ENCODE results near the gene P2RX2. TPM values are rescaled to one million over a fixed set of nuclear protein-coding genes. Genes with fewer than 3 reads are reported as not detected.

Gene P2RX2
- total RNA-seq, 5 donors from 2014 or later (not counting 1 experiment from before 2014, with no cell fraction given) = not detected

DNA sequence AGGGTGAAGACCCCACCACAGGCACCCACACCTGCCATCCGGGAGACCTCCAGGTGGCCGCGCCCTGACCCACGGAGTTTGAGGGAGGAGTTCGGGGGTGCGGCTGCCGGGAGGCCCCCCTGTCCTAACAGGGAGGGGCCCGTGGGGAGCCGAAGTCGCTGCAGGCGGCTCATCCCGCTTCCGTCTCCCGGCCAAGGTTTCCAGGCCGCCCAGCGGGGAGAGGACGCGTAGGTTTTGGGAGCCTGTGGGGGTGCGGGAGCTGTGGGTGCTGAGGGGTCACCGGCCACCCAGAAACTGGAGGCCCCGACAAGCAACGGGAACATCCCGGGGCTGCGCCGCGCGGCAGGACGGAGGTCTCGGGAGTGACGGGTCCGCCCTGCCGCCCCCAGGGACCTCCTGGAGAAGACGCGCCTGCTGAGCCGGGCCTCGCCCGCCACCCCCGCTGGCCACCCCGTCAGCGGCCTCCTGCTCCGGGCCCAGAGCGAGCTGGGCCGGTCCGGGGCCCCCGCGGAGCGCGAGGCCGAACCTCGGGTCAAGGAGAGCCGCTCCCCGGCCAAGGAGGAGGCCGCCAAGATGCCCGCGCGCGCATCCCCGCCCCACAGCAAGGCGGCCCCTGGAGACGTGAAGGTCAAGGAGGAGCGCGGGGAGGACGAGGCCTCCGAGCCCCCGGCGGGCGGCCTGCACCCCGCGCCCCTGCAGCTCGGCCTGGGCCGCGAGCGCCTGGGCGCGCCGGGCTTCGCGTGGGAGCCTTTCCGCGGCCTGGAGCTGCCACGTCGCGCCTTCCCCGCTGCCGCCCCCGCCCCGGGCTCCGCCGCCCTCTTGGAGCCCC lies 35.8 kb upstream of the P2RX2 start:
- peaks cover 10 to 21% of the 10 kb centered on the region in 2 donors for H3K36me3 ChIP-seq (ENCODE audit: control insufficient read depth in 2 of 2, extremely low read depth in 1 of 2, insufficient read depth in 1 of 2, low read length in 1 of 2)

DNA sequence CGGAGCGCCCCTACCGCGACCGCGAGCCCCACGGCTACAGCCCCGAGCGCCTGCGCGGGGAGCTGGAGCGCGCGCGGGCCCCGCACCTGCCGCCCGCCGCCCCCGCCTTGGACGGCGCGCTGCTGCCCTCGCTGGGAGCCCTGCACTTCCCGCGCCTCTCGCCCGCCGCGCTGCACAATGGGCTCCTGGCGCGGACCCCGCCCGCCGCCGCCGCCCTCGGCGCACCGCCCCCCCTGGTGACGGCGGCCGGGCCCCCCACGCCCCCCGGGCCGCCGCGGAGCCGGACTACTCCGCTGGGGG lies 35.2 kb upstream of the P2RX2 start:
- H3K9me3 ChIP-seq = no peaks in the 10 kb centered on the region
- no peak overlapping the region for H3K4me3 ChIP-seq (ENCODE audit: control insufficient read depth in 1 of 2, extremely low read depth in 1 of 2, low read length in 1 of 2)
- H3K4me1 ChIP-seq (ENCODE audit: control insufficient read depth in 1 of 2, extremely low read depth in 1 of 2, insufficient read depth in 2 of 2, low read length in 2 of 2) = no peaks in the 10 kb centered on the region
- no peak overlapping the region for H3K27ac ChIP-seq (ENCODE audit: low read length)
- ChIA-PET CTCF (no interaction called here), POLR2A (no interaction called here)
- H3K36me3 ChIP-seq (ENCODE audit: control insufficient read depth in 2 of 2, extremely low read depth in 1 of 2, insufficient read depth in 1 of 2, low read length in 1 of 2) = peaks cover 8 to 21% of the 10 kb centered on the region in 2 donors
- no peaks in the 10 kb centered on the region for H3K9me3 Mint-ChIP-seq
- no peaks in the 10 kb centered on the region for H3K4me1 Mint-ChIP-seq
- peaks cover 10% of the 10 kb centered on the region for H3K36me3 Mint-ChIP-seq
- no peaks in the 10 kb centered on the region for H3K27me3 ChIP-seq (replicated peaks in 1 of 2; ENCODE audit: control insufficient read depth in 2 of 2, extremely low read depth in 1 of 2, insufficient read depth in 2 of 2, low read length in 1 of 2)
- no peak overlapping the region for H3K4me3 Mint-ChIP-seq
- H3K27ac Mint-ChIP-seq = no peak overlapping the region
- H3K27me3 Mint-ChIP-seq = no peaks in the 10 kb centered on the region
- 97% methylated on average over 36 of the region's 50 CpGs for WGBS (ENCODE audit: insufficient coverage)
- ATAC-seq (replicated peaks in 1 of 4) = no peak
- DNase-seq = no peak

More for the DNA sequence above, 35.8 kb upstream of the P2RX2 start:
- no peaks in the 10 kb centered on the region for H3K4me1 Mint-ChIP-seq
- DNase-seq (no peak), ATAC-seq (replicated peaks in 1 of 4) (no peak)
- WGBS (ENCODE audit: insufficient coverage) = 98% methylated on average over 79 of the region's 89 CpGs
- no peaks in the 10 kb centered on the region for H3K9me3 Mint-ChIP-seq
- Histone ChIP-seq H3K27me3 (replicated peaks in 1 of 2; ENCODE audit: control insufficient read depth in 2 of 2, extremely low read depth in 1 of 2, insufficient read depth in 2 of 2, low read length in 1 of 2) (no peaks in the 10 kb centered on the region), H3K4me3 (ENCODE audit: control insufficient read depth in 1 of 2, extremely low read depth in 1 of 2, low read length in 1 of 2) (no peak overlapping the region), H3K9me3 (no peaks in the 10 kb centered on the region), H3K4me1 (ENCODE audit: control insufficient read depth in 1 of 2, extremely low read depth in 1 of 2, insufficient read depth in 2 of 2, low read length in 2 of 2) (no peaks in the 10 kb centered on the region), H3K27ac (ENCODE audit: low read length) (no peak overlapping the region)
- H3K27ac Mint-ChIP-seq = no peak overlapping the region
- H3K36me3 Mint-ChIP-seq = peaks cover 14% of the 10 kb centered on the region
- POLR2A ChIA-PET = no interaction called here
- H3K27me3 Mint-ChIP-seq = no peaks in the 10 kb centered on the region
- H3K4me3 Mint-ChIP-seq = no peak overlapping the region
- CTCF ChIA-PET = no interaction called here

DNA sequence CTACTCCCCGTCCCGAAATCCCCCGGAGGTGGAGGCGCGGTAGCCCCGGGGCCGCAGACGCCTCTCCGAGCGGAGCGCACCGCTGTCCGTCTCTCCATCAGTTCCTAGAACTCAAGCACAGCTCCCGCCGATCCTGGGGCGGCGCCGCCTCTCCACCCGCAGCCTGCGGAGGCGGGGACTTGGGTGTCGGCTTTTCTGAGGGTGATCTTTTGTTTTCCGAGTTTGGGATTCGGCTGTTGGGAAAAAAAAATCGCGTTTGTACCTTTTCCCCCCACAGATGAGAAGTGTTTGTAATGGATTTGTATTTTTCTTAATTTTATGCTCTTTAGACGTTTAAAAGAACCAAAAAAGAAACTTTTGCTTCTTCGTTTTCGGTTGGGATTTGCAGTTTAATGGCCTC lies 34.8 kb upstream of the P2RX2 start:
- ATAC-seq (replicated peaks in 1 of 4) (no peak), DNase-seq (no peak)
- H3K9me3 ChIP-seq = no peaks in the 10 kb centered on the region
- H3K9me3 Mint-ChIP-seq = no peaks in the 10 kb centered on the region
- peaks cover 8 to 21% of the 10 kb centered on the region in 2 donors for H3K36me3 ChIP-seq (ENCODE audit: control insufficient read depth in 2 of 2, extremely low read depth in 1 of 2, insufficient read depth in 1 of 2, low read length in 1 of 2)
- H3K27me3 ChIP-seq (replicated peaks in 1 of 2; ENCODE audit: control insufficient read depth in 2 of 2, extremely low read depth in 1 of 2, insufficient read depth in 2 of 2, low read length in 1 of 2) = peaks cover 0 to 2% of the 10 kb centered on the region in 2 experiments
- no peaks in the 10 kb centered on the region for H3K4me1 Mint-ChIP-seq
- WGBS (ENCODE audit: insufficient coverage) = 97% methylated on average over 18 of the region's 29 CpGs
- H3K36me3 Mint-ChIP-seq = peaks cover 10% of the 10 kb centered on the region
- H3K27me3 Mint-ChIP-seq = no peaks in the 10 kb centered on the region
- no peaks in the 10 kb centered on the region for H3K4me1 ChIP-seq (ENCODE audit: control insufficient read depth in 1 of 2, extremely low read depth in 1 of 2, insufficient read depth in 2 of 2, low read length in 2 of 2)
- H3K4me3 ChIP-seq (ENCODE audit: control insufficient read depth in 1 of 2, extremely low read depth in 1 of 2, low read length in 1 of 2) = no peak overlapping the region
- H3K4me3 Mint-ChIP-seq = no peak overlapping the region
- CTCF ChIA-PET = no interaction called here
- no peak overlapping the region for H3K27ac ChIP-seq (ENCODE audit: low read length)
- H3K27ac Mint-ChIP-seq = no peak overlapping the region
- POLR2A ChIA-PET = no interaction called here

DNA sequence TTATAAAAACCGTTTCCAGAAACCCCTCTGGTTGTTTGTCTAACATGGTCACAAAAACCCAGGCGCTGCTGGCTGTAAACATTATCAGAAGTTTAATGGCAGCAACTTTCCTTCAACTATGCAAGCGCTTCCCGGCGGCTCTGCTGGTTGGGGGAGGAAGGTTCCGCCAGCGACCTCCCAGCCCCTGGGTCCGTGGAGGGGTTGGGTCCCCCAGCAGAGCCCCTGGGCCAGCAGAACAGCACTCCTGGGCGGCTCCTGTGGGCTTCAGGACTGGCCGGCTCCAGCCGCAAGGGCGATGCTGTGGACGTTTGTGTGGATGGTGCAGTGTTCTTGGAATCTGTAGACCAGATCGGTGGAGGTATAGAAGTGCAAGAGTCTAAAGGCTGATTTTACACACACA lies 34.1 kb upstream of the P2RX2 start:
- no peaks in the 10 kb centered on the region for H3K4me1 Mint-ChIP-seq
- ATAC-seq (replicated peaks in 1 of 4) (no peak), DNase-seq (no peak)
- no peak overlapping the region for H3K4me3 ChIP-seq (ENCODE audit: control insufficient read depth in 1 of 2, extremely low read depth in 1 of 2, low read length in 1 of 2)
- H3K27me3 Mint-ChIP-seq = no peaks in the 10 kb centered on the region
- no peak overlapping the region for H3K27ac ChIP-seq (ENCODE audit: low read length)
- H3K27me3 ChIP-seq (replicated peaks in 1 of 2; ENCODE audit: control insufficient read depth in 2 of 2, extremely low read depth in 1 of 2, insufficient read depth in 2 of 2, low read length in 1 of 2) = peaks cover 0 to 7% of the 10 kb centered on the region in 2 experiments
- ChIA-PET CTCF (no interaction called here), POLR2A (no interaction called here)
- peaks cover 8 to 20% of the 10 kb centered on the region in 2 donors for H3K36me3 ChIP-seq (ENCODE audit: control insufficient read depth in 2 of 2, extremely low read depth in 1 of 2, insufficient read depth in 1 of 2, low read length in 1 of 2)
- H3K36me3 Mint-ChIP-seq = peaks cover 7% of the 10 kb centered on the region
- H3K4me3 Mint-ChIP-seq = no peak overlapping the region
- no peaks in the 10 kb centered on the region for H3K9me3 Mint-ChIP-seq
- no peaks in the 10 kb centered on the region for H3K4me1 ChIP-seq (ENCODE audit: control insufficient read depth in 1 of 2, extremely low read depth in 1 of 2, insufficient read depth in 2 of 2, low read length in 2 of 2)
- 90% methylated on average over 3 of the region's 14 CpGs for WGBS (ENCODE audit: insufficient coverage)
- H3K9me3 ChIP-seq = no peaks in the 10 kb centered on the region
- no peak overlapping the region for H3K27ac Mint-ChIP-seq

DNA sequence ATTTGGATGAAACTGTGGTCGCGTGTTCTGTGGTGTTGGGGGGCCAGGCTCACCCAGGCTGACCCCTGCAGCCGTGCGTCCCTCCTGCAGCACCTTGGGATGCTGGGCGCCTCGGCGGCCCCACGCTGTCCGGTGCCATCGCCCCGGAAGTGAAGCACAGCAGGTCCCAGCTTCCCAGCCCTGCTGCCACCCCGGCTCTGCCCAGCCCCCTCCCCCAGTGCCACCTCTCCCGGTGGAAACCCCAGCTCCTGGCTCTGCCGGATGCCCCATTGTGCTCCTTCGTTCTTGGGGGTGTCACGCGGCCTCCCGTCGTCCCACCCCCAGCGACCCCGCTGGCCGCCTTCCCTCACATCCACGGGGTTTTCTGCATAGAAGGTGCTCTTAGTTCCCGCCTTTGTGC lies 33.4 kb upstream of the P2RX2 start:
- Mint-ChIP-seq H3K27me3 (no peaks in the 10 kb centered on the region), H3K27ac (no peak overlapping the region)
- no peak for ATAC-seq (replicated peaks in 1 of 4)

DNA sequence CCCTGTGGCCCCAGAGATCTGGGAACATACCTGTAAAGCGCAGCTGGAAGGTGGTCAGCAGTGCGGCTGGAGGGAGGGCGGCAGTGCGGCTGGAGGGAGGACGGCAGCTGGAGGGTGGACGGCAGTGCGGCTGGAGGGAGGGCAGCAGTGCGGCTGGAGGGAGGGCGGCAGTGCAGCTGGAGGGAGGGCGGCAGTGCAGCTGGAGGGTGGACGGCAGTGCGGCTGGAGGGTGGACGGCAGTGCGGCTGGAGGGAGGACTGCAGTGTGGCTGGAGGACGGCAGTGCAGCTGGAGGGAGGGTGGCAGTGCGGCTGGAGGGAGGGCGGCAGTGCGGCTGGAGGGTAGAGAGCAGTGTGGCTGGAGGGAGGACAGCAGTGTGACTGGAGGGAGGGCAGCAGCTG lies 31.6 kb upstream of the P2RX2 start:
- CTCF ChIA-PET = no interaction called here
- H3K27ac Mint-ChIP-seq = no peak overlapping the region
- no peaks in the 10 kb centered on the region for H3K27me3 Mint-ChIP-seq
- H3K27me3 ChIP-seq (replicated peaks in 1 of 2; ENCODE audit: control insufficient read depth in 2 of 2, extremely low read depth in 1 of 2, insufficient read depth in 2 of 2, low read length in 1 of 2) = peaks cover 0 to 7% of the 10 kb centered on the region in 2 experiments
- no peak overlapping the region for H3K27ac ChIP-seq (ENCODE audit: low read length)
- no peaks in the 10 kb centered on the region for H3K4me1 Mint-ChIP-seq
- ATAC-seq (replicated peaks in 1 of 4) (no peak), DNase-seq (no peak)
- no peaks in the 10 kb centered on the region for H3K9me3 Mint-ChIP-seq
- peaks cover 5 to 8% of the 10 kb centered on the region in 2 donors for H3K36me3 ChIP-seq (ENCODE audit: control insufficient read depth in 2 of 2, extremely low read depth in 1 of 2, insufficient read depth in 1 of 2, low read length in 1 of 2)
- H3K36me3 Mint-ChIP-seq = peaks cover 4% of the 10 kb centered on the region
- POLR2A ChIA-PET = no interaction called here
- H3K4me1 ChIP-seq (ENCODE audit: control insufficient read depth in 1 of 2, extremely low read depth in 1 of 2, insufficient read depth in 2 of 2, low read length in 2 of 2) = no peaks in the 10 kb centered on the region
- no peak overlapping the region for H3K4me3 Mint-ChIP-seq
- WGBS (ENCODE audit: insufficient coverage) = 85% methylated on average over 17 of the region's 18 CpGs
- H3K4me3 ChIP-seq (ENCODE audit: control insufficient read depth in 1 of 2, extremely low read depth in 1 of 2, low read length in 1 of 2) = no peak overlapping the region
- no peaks in the 10 kb centered on the region for H3K9me3 ChIP-seq

More for the DNA sequence above, 33.4 kb upstream of the P2RX2 start:
- H3K4me1 ChIP-seq (ENCODE audit: control insufficient read depth in 1 of 2, extremely low read depth in 1 of 2, insufficient read depth in 2 of 2, low read length in 2 of 2) = no peaks in the 10 kb centered on the region
- H3K9me3 ChIP-seq = no peaks in the 10 kb centered on the region
- Mint-ChIP-seq H3K4me1 (no peaks in the 10 kb centered on the region), H3K36me3 (peaks cover 7% of the 10 kb centered on the region), H3K4me3 (no peak overlapping the region), H3K9me3 (no peaks in the 10 kb centered on the region)
- H3K27ac ChIP-seq (ENCODE audit: low read length) = no peak overlapping the region
- peaks cover 8 to 17% of the 10 kb centered on the region in 2 donors for H3K36me3 ChIP-seq (ENCODE audit: control insufficient read depth in 2 of 2, extremely low read depth in 1 of 2, insufficient read depth in 1 of 2, low read length in 1 of 2)
- WGBS (ENCODE audit: insufficient coverage) = 88% methylated on average over 16 of the region's 24 CpGs
- no peak for DNase-seq
- ChIA-PET POLR2A (no interaction called here), CTCF (no interaction called here)
- H3K27me3 ChIP-seq (replicated peaks in 1 of 2; ENCODE audit: control insufficient read depth in 2 of 2, extremely low read depth in 1 of 2, insufficient read depth in 2 of 2, low read length in 1 of 2) = peaks cover 0 to 7% of the 10 kb centered on the region in 2 experiments
- no peak overlapping the region for H3K4me3 ChIP-seq (ENCODE audit: control insufficient read depth in 1 of 2, extremely low read depth in 1 of 2, low read length in 1 of 2)
